ENCODE data around the gene KREMEN1.
"Not testable (repeated sequence)": the region's sequence is repeated elsewhere in the genome, so short reads cannot be mapped to it uniquely, and the experiment has no call there.

The KREMEN1 gene

GRCh38 chr22:29082826-29083545 is 10.2 kb downstream of the KREMEN1 start:
- no peak for TF ChIP-seq CTCF (conservative IDR thresholded peaks at IDR 0.05; ENCODE audit: low read depth)
- ChIA-PET POLR2A (ENCODE audit: low non-redundant PET) (no interaction called here), CTCF (no interaction called here)
- DNase-seq (ENCODE audit: low spot score) = no peak
- H3K27ac ChIP-seq = no peak overlapping the region

- DNase-seq (ENCODE audit: low spot score); POLR2A ChIA-PET (ENCODE audit: low non-redundant PET); CTCF ChIA-PET; H3K27ac ChIP-seq: not testable (repeated sequence)
Measured at GRCh38 chr22:29083576-29083932, 10.7 kb downstream of the KREMEN1 start.

- no peak overlapping the region for H3K27ac ChIP-seq
- ChIA-PET CTCF (no interaction called here), POLR2A (ENCODE audit: low non-redundant PET) (no interaction called here)
- DNase-seq (ENCODE audit: low spot score) = no peak
- no peak for TF ChIP-seq CTCF (conservative IDR thresholded peaks at IDR 0.05; ENCODE audit: low read depth)
Measured at GRCh38 chr22:29083933-29084591, 11.2 kb downstream of the KREMEN1 start.

GRCh38 chr22:29087012-29087411 is 14.2 kb downstream of the KREMEN1 start:
- DNase-seq (ENCODE audit: low spot score) = no peak
- no peak overlapping the region for H3K27ac ChIP-seq
- POLR2A ChIA-PET (ENCODE audit: low non-redundant PET) = no interaction called here
- CTCF ChIA-PET = no interaction called here
- no peak for TF ChIP-seq CTCF (conservative IDR thresholded peaks at IDR 0.05; ENCODE audit: low read depth)

- no peak for DNase-seq (ENCODE audit: low spot score)
- no peak for TF ChIP-seq CTCF (conservative IDR thresholded peaks at IDR 0.05; ENCODE audit: low read depth)
- H3K27ac ChIP-seq = no peak overlapping the region
- CTCF ChIA-PET = no interaction called here
- POLR2A ChIA-PET (ENCODE audit: low non-redundant PET) = no interaction called here
Measured at GRCh38 chr22:29088809-29089208, 16.0 kb downstream of the KREMEN1 start.

- TF ChIP-seq CTCF (conservative IDR thresholded peaks at IDR 0.05; ENCODE audit: low read depth) = no peak
- CTCF ChIA-PET = no interaction called here
- H3K27ac ChIP-seq = no peak overlapping the region
- POLR2A ChIA-PET (ENCODE audit: low non-redundant PET) = no interaction called here
- no peak for DNase-seq (ENCODE audit: low spot score)
Measured at GRCh38 chr22:29089507-29089906, 16.7 kb downstream of the KREMEN1 start.

- ChIA-PET CTCF (interaction anchor here (0.6 kb wide), 1 partner anchor 9 kb away, joined by 4 read pairs; no protein-coding TSS in a partner anchor), POLR2A (ENCODE audit: low non-redundant PET) (no interaction called here)
- DNase-seq (ENCODE audit: low spot score) = no peak
- no peak overlapping the region for H3K27ac ChIP-seq
- no peak for TF ChIP-seq CTCF (conservative IDR thresholded peaks at IDR 0.05; ENCODE audit: low read depth)
Measured at GRCh38 chr22:29090039-29090438, 17.2 kb downstream of the KREMEN1 start.

Data from RWPE1 (cell line).